Kasumi-1 (cell line): Measurements from ENCODE around the gene CCL4L2.
"Not testable (repeated sequence)": the region's sequence is repeated elsewhere in the genome, so short reads cannot be mapped to it uniquely, and the experiment has no call there.

Source experiments
- DNase-seq, 2 experiments: peaks; one replicate each; lab custom pipeline; 2025; lab: John Stamatoyannopoulos, UW

Gene CCL4L2

DNA sequence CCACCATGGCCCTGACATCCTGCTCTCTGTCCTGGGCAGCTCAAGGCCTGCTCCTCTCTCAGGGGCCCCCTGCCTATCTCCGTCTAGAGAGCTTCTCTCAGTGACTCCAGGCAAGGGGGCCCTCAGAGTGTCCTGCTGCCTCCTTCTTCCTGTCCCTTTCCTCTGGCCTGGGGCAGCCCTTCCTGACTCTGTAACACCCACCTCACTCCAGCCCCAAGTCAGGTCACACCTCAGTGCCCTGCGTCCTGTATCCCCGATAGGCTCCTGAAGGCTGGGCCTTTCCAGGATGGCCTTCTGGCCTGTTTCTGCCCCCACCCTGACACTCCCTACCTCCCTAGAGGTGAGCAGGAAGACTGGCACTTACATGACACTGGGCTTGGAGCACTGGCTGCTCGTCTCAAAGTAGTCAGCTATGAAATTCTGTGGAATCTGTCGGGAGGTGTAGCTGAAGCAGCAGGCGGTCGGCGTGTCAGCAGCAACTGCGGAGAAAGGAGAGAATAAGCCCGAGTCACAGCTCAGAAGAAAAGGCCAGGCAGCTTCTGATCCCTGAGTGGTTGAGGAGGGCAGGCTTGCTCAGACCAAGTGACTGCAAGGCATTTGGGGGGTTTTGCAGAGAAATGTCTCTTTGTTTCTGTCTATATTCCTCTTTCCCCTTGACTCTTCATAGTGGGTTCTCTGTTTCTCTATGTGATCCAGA, 15.3 kb upstream of the CCL4L2 start:
- DNase-seq, result peak; percentile 33 to 46

DNA sequence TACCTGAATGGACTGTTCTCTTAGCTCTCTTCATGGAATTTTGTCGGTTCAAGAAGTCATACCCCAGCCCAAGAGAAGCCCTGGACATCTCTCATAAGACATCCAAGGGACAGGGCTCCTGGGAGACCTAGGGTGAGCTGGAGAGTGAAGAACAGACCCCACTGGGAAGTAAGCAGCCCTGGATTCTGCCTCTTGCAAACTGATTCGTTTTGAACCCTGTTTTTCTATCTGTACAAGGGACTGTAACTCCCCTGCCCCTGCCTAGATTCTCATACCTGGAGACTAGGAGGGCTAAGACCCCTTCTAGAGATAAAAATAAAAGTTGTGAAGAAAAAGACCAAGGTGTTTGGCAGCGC, 14.8 kb upstream of the CCL4L2 start:
- peak in 1 of 2 experiments; percentile 56 for DNase-seq

DNA sequence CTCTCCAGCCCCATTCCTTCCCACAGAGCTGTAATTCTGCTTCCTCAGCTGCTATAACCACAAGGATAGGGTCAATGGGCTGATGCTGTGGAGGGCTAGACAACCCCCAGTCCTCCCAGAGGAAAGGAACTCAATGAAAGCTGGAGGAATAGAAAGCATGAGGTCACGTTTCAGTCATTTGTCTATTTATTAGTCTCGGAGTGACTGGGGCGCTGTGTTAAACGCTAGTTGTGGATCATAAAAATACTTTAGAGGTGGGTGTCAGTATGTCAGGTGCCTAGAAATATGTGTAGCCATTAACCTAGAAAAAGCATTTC, 13.5 kb upstream of the CCL4L2 start:
- DNase-seq, result peak; percentile 11 to 20

DNA sequence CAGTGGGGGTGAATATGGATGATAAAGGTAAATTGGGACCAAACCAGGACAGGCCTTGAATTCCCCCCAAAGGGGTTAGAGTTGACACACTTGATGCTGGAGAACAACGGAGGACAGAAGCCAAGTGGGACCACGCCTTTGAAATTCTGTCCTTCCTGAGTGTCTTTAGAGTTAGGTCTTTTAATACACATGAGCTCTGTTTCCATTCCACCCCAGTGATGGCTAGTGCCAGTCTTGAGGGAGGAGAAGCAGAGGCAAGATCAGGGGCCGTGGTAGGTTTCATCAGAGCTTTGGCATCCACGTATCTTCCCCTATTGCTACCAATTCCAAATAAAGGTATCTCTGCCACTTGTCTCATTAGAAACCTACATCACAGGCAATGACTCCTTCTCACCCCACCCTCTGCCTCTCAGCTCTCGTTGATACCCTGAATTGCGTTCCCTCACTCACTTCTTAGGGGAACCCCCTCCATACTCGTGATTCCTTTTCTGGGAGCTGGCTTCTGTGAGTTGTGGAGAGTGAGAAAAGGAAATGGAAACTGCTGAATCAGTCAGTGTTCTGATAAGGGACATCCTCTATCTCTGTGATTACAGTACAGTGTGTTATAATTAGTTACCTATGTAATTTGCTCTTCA, 11.9 kb upstream of the CCL4L2 start:
- no peak for DNase-seq

DNA sequence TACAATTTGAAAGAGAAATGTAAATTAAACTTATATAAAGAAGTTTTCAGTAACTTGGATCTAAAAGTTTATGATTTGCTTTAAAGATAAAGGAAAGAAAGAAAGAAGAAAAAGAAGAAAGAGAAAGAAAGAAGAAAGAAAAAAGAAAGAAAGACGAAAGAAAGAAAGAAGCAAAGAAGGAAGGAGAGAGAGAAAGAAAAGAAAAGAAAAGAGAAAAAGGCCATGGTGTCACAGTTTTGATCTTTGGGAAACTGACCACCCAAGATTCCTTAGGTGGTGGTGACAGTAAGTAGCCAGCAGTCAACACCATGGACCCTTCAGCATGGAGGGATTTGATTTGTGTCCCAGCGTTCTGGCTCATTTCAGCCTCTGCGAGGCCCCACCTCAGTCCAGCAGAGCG, 9.8 kb upstream of the CCL4L2 start:
- DNase-seq, result not testable (repeated sequence)

DNA sequence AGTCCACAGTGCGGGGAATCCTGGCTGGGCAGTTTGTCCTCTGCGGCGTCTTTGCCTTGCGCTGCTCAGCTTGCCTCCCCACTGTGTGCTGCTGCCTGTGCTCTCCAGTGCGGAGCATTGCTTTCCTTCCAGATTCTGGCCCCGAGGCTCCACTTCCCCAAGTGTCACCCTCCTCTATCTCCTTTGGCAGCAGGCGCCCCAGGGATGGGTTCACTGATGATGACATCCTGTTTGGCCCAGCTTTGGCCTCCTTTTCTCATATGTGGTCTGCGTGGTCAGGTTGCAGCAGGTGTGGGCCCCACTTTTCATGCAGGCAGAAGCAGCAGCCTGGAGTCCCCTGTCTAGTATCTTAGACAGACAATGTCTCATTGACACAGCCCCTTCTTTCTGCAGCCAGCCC, 9.4 kb upstream of the CCL4L2 start:
- DNase-seq, result peak; percentile 78 to 86

DNA sequence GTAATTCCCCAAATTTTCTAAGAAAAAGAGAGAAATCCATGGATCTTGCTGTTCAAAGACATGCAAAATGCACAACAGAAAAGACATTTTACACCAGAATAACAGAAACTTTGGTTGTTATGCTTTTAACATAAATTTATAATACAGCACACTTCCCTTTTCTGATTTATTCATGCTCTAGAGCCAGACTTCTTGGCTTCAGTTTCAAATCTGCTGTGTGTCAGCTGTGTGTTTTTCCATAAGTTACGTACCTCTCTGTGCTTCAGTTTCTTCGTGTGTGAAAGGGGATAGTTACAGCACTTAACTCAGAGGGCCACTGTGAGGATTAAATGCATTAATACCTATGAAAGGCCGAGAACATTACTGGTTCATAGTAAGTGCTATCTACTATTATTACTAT, 7.5 kb upstream of the CCL4L2 start:
- DNase-seq, result peak; percentile 16 to 59

DNA sequence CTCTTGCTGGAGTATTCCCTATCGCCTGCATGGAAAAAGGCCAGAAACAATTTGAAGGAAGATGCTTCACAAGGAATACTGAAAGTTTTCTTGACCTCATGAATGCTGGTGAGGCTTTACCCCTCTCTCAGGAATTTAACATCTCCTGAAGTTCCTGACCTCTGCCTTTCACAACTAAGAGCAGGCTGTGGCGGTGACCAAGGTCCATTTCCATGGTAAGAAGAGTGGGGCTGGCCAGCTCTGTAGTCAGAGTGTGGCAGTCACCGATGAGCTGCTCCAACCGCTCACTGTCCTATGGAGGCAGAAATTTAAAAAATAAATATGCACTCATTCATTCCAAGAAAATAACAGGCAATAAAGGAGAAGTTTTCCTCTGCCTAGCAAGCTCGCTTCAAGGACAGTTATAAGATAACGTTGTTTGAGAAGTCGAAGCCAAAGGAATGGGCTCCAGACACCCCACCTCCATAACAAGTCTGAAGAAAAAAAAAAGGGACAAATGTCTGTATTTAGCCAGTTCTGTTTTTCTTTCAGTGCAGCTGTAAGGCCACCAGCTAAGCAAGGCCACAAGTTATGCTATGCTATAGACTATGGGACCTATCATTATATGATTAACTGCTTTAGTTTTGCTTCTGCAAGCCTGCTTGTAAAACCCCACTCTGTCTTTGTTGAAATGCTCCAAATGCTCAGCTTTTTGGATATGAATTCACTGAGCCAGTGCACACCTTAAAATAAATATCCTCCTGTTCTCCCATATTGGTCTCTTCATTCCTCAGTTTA, 6.0 kb upstream of the CCL4L2 start:
- no peak for DNase-seq

DNA sequence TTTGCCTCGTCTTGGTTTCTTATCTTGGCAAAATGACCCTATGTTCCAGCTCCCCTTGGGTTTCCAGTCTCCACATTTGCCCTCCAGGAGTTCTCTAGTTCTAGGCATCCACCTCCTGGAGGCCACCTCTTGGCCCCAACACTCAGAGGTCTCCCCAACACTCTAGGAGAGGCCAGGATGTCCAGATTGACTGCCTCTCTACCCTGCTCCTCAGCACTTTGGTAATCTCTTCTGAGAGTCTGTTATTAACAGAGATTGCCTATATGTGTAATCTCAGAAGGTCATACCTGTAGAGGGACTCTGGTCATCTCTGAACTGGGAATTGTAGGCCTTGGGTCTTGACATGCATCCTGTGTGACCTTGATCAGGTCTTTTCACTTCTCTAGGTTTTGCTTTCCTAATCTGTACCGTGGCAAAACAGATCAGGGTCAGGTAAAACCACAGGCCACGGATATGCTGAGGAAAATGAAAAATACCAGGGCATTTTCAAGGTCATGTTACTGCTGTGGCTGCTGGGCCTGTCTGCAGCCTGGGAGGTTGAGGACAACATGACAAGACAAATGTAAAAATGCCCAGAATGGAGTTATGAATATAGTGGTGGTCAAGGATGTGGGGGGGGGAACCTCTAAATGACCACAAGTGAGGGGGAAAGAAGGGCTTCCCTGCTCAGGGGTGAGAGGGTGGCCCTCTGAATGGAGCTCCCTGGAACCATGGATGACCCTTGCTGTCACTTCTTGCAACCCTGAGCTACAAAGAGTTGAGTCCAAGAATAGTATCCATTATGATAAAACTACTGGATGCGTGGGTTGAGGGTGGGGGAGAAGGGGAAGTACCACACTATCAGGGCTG, 5.0 kb upstream of the CCL4L2 start:
- DNase-seq, result no peak

DNA sequence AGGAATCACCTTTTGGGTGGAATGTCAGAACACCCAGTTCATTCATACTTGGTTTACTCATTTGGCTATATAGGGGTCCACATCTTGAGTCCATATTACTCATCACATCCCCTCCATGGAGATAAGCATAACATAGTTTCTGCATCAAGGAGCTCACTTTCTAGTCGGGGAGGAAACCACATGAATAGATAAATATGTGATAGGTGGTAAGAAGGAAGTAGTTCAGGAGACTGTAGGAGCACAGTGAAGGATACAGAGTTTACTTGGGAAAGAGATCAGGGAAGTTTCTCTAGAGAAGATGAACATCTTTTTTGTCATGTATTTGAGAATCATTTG, 4.4 kb upstream of the CCL4L2 start:
- peak; percentile 17 to 47 for DNase-seq

DNA sequence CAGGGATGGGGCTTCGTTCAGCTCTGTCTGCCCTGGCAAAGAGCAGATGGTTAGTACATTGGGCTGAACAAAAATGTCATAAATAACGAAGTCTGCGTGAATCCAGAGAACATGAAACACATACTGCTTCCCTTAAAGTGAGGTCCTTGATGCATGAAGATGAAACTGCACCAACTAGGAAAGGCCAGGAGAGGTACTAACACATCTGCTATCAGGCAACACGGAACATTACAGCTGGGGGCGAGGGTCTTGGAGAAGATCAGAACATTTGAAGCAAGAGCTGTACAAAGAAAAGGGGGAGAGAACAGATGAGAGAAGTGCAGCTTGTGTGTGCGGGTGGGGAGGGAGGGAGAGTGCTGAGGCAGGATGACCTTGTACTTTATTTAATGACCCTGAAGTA, 3.5 kb upstream of the CCL4L2 start:
- not testable (repeated sequence) for DNase-seq

DNA sequence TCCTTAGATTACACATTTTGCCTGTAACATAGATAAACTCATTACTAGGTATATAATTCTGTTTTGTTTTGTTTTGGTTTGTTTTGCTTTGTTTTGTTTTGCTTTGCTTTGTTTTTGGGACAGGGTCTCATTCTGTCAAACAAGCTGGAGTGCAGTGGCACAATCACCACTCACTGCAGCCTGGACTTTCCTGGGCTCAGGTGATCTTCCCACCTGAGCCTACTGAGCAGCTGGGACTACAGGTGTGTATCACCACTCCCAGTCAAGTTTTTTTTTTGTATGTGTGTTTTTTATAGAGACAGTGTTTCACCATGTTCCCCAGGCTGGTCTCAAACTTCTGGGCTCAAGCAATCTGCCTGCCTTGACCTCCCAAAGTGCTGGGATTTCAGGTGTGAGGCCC, 1.3 kb upstream of the CCL4L2 start:
- no peak for DNase-seq

DNA sequence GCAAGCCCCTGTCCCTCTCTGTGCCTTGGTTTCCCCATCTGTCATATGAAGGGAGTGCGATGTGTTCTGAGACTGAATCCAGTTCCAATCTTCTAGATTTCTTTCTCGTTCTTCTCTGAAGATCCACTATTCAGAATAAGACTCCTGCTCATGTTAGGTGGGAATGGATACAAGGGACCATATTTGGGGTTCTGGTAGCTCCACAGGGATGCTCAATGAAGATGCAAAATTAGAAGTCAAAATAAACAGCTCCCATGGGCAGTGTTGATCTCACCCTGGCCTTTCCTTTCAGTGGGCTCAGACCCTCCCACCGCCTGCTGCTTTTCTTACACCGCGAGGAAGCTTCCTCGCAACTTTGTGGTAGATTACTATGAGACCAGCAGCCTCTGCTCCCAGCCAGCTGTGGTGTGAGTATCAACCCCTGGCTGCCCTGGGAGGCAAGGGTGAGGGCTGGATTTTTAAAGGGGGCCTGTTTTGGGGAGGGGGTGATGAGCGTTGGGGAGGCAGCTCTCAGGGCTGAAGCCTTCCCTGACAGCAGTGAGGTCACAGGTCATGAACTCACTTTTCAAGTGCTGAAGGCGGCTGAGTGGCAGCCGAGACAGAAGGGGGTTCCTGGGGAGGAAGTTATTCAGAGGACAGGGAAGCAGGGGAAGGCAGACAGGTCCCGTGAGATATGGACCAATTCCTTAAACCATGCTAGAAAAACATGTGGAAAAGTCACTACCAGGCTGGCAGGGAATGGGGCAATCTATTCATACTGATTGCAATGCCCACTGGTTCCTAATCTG, 815 bp downstream of the CCL4L2 start:
- peak in 1 of 2 experiments; percentile 25 for DNase-seq

DNA sequence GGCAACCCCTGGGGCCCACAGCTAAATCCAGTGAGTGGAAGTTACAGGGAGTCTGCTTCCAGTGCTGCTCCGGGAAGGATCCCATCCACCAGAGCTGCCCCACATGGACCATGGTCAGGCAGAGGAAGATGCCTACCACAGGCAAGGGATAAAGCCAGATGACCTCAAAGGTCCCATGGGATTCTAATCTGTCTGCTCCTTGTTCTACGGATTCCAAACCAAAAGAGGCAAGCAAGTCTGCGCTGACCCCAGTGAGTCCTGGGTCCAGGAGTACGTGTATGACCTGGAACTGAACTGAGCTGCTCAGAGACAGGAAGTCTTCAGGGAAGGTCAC, 1.4 kb downstream of the CCL4L2 start:
- DNase-seq, result no peak

DNA sequence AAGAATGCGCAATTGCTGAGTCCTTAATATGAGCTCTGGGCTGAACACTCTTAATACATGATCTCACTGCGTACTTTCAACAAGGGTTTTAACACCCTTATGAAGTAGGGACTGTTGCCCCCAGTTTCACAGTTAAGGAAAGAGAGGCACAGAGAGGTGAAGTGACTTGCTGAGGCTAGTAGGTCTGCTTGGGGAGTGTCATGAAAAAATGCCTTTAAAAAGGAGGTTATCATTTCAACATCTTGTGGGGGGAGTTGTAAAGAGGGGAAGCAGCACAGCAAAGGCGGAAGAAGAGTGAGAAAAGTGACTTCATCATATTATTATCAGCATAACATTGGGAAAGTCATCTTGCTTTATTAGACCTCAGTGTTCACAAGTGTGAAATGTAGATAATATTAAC, 2.1 kb downstream of the CCL4L2 start:
- DNase-seq, result peak; percentile 32 to 49

DNA sequence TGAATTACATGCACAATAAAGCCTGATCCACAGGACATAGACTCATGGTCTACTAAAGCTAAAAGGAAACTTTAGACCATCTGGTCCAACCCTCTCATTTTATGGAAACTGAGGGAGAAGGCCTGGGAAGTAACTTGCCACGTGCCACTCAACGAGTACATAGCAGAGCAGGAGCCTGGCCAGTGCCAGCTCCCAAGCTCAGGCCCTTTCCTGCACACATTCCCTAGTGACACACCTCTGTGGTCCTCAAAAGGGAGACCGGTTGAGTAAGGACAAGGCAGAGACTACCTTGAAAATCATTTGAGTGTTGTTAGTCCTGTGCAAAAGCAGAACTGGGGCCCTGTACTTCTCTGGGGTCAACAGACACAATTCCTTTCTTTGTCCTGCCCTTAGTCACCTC, 2.8 kb downstream of the CCL4L2 start:
- no peak for DNase-seq

DNA sequence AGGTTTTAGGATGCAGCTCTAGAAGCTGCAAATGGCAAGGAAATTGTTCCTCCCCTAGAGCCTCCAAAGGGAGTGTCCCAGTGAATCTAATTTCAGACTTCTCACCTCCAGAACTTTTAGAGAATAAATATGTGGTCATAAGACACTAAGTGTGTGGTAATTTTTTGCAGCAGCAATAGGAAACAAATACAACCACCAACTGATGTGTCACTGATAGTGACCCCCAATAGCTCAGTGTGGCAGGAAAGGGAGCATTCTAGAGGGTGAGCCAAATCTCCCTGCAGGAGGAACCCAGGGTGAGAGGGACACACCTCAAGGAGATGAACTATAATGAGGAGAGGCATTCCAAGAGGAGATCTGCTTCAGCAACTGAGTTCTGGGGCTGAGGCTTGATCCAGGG, 4.1 kb downstream of the CCL4L2 start:
- DNase-seq, result peak in 1 of 2 experiments; percentile 28

DNA sequence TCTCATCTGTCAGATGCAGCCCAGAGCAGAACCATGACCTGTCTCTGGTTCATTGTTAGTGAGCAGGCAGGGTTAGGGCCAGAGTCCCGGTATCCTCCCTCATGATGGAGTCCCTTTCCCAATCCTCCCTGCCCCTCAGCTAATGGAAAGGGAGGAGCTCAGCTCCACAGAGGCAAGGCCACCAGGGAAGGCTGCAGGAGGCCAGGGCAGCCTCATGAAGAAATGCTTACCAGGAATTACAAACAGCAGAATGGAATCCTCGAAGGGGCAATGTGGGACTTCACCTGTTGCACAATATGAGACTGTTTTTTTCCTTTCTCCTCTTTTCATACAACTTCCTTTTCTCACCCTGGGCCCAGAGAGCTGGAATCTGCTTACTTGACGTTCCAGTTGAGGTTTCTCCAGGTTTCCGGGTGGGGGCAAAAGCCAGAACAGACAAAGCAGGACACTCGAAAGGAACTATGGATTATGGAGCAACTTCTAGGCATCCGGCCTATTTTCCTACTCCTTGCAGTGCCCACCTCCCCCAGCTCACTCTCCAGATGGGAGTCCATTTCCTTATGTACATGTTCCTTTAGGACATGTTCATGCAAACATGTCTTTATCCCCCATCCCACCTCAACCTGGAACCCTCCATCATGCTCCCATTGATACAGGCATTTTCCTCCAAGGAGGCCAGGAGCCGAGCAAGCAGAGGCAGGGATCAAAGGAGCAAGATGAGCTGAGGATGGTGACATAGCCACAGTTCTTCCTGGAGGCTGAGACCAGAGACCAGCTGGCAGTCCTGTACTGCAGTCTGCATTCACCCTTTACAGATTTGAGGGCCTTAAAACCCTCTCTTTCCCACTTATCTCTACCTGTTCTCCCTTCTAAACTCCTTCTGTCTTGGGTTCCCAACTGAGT, 4.8 kb downstream of the CCL4L2 start:
- DNase-seq, result not testable (repeated sequence)

DNA sequence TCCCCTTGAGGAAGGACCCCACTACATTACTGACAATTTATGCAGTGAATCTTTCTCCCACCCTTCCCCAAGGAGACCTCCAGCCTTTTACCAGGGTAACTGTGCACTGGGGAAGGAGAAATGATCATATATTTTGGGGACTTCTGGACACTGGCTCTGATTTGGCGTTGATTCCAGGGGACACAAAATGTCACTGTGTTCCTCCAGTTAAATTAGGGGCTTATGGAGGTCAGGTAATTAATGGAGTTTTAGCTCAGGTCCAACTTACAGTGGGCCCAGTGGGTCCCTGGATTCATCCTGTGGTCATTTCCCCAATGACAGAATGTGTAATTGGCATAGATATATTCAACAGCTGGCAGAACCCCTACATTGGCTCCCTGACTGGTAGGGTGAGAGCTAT, 8.7 kb downstream of the CCL4L2 start:
- not testable (repeated sequence) for DNase-seq

DNA sequence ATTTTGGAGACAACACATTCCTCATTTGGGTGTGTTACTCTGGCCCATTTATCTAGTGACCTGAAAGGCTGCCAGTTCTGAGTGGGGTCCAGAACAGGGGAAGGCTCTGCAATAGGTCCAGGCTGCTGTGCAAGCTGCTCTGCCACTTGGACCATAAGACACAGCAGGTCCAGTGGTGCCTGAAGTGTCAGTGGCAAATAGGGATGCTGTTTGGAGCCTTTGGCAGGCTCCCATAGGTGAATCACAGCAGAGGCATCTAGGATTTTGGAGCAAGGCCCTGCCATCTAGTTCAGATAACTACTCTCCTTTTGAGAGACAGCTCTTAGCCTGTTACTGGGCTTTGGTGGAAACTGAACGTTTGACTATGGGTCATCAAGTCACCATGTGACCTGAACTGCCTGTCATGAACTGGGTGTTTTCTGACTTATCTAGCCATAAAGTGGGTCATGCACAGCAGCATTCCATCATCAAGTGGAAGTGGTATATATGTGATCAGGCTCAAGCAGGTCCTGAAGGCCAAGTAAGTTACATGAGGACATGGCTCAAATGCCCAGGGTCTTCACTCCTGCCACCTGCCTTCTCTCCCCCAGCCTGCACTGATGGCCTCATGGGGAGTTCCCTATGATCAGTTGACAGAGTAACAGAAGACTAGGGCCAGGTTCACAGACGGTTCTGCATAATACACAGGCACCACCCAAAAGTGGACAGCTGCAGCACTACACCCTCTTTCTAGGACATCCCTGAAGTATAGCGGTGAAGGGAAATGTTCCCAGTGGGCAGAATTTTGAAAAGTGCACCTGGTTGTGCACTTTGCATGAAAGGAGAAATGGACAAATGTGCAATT, 10.1 kb downstream of the CCL4L2 start:
- not testable (repeated sequence) for DNase-seq
